ENCODE data around the gene METTL1.

DNA sequence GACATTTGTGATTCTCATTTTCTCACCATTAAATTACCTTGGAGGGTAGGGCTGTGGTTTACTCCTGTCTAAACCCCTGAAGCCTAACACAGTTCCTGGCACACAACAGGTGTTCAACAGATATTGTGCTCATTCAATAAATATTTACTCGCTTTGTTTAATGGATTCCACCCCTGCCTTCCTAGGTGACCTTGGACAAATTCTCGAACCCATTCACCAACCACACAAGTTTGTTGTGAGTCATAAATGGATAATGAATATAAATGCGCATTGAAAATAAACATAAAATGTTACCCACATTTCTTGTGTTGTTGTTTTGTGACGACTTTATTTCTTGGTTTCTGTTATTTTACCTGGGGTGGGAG, 10.3 kb upstream of the METTL1 start:
- TF ChIP-seq, protein P1, sequence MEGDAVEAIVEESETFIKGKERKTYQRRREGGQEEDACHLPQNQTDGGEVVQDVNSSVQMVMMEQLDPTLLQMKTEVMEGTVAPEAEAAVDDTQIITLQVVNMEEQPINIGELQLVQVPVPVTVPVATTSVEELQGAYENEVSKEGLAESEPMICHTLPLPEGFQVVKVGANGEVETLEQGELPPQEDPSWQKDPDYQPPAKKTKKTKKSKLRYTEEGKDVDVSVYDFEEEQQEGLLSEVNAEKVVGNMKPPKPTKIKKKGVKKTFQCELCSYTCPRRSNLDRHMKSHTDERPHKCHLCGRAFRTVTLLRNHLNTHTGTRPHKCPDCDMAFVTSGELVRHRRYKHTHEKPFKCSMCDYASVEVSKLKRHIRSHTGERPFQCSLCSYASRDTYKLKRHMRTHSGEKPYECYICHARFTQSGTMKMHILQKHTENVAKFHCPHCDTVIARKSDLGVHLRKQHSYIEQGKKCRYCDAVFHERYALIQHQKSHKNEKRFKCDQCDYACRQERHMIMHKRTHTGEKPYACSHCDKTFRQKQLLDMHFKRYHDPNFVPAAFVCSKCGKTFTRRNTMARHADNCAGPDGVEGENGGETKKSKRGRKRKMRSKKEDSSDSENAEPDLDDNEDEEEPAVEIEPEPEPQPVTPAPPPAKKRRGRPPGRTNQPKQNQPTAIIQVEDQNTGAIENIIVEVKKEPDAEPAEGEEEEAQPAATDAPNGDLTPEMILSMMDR (IDR thresholded peaks at IDR 0.05): no peak
- TF ChIP-seq POLR2AphosphoS5 (IDR thresholded peaks at IDR 0.05) (no peak), POLR2A (IDR thresholded peaks at IDR 0.05; ENCODE audit: low read depth) (no peak)

Measured in esophagus muscularis mucosa (tissue), 3 donors.